Suprapubic skin (tissue), 4 donors: Measurements from ENCODE around the gene VILL. TPM values are rescaled to one million over a fixed set of nuclear protein-coding genes. Genes with fewer than 3 reads are reported as not detected.

ENCODE experiments used
- DNase-seq, 2 donors: peaks; one replicate each; pipeline ENCODE4 v3.0.0-alpha.2; 2019; ENCODE audit warnings: low spot score in 2 of 2
- H3K27ac ChIP-seq: fragments of 200-600 bp; sonication (generic); one replicate; pipeline ENCODE4 v1.5.1; 2019
- H3K27me3 ChIP-seq: fragments of 200-600 bp; sonication (generic); one replicate; pipeline ENCODE4 v1.5.1; 2019
- H3K36me3 ChIP-seq: fragments of 200-600 bp; sonication (generic); one replicate; pipeline ENCODE4 v1.5.1; 2019
- H3K4me1 ChIP-seq: fragments of 200-600 bp; sonication (generic); one replicate; pipeline ENCODE4 v1.5.1; 2019
- H3K4me3 ChIP-seq: fragments of 200-600 bp; sonication (generic); one replicate; pipeline ENCODE4 v1.5.1; 2019; ENCODE audit warnings: mild to moderate bottlenecking
- H3K9me3 ChIP-seq: fragments of 200-600 bp; sonication (generic); one replicate; pipeline ENCODE4 v1.5.1; 2019
- EP300 ChIP-seq: sonication (generic); formaldehyde crosslinking; IDR thresholded peaks from one replicate; pipeline ENCODE4 v1.6.1; 2017; ENCODE audit warnings: antibody characterized with exemption
- POLR2A ChIP-seq, 2 donors: fragments of 450-650 bp; IDR thresholded peaks; one replicate each; pipeline ENCODE4 v1.6.1; 2017; ENCODE audit warnings: antibody characterized with exemption in 2 of 2, mild to moderate bottlenecking in 2 of 2, moderate library complexity in 2 of 2
- POLR2AphosphoS5 ChIP-seq, 3 donors: sonication (generic); formaldehyde crosslinking; IDR thresholded peaks; one replicate each; pipeline ENCODE4 v1.6.1; 2017; ENCODE audit warnings: antibody characterized with exemption in 3 of 3
- WGBS: methylation state at CpG from one replicate; pipeline ENCODE4 v1.1.5; 2018; 5-methylcytosine and 5-hydroxymethylcytosine counted together
- total RNA-seq, 4 donors: library from RNA; depleted of rRNA; stranded (reverse); fragments of >200 nt; gene quantifications; one replicate each; pipeline ENCODE4 v1.1.0, GENCODE V29; 2016
- TF ChIP-seq, protein P1 (sequence below), 2 donors: fragments of 200-600 bp in 1 of 2; fragments of 450-650 bp in 1 of 2; sonication (generic) in 1 of 2; IDR thresholded peaks; one replicate each; pipeline ENCODE4 v1.5.1; 2016 to 2019; ENCODE audit warnings: antibody characterized with exemption in 2 of 2, mild to moderate bottlenecking in 1 of 2, moderate library complexity in 1 of 2

VILL gene
- total RNA-seq, 4 donors from 2014 or later: 13.2 to 16.7 (median 15.0) TPM

DNA sequence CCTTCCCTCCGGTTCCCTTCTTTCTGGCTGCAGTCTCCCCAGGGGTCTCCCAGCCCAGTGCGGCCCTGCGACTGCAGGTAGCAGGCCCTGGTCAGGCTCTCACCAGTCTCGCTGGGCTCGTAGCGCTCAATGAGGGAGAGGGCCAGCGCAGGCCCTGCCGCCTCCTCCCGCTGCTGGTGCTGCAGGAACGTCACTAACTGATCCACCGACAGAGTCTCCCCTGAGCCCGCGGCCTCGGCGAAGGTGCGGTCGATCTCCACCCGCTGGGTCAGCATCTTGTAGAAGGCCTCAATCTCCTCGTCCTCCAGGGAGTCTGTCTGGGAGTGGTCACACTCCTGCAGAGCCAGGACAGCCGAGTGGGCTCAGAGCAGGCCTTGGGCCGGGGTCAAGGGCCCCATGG, 20.5 kb downstream of the VILL start:
- Histone ChIP-seq H3K27ac (no peak overlapping the region), H3K36me3 (peaks cover 81% of the 10 kb centered on the region), H3K27me3 (no peaks in the 10 kb centered on the region)

DNA sequence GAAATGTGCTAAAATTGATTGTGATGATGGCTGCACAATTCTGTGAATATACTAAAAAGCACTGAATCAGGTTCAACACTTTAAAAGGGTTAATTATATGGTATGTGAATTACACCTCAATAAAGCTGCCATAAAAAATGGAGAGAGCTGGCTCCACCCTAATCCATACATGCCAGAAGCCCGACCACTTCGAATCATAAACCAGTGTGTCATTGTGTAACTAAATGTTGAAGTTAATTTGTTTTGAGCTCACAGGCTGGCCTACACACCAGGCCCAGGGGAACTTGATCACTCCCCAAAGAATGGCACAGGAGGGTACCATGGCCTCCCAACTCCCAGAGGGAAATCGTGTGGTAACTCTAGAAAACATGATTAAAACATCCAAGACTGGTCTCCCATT, 24.9 kb downstream of the VILL start:
- TF ChIP-seq, protein P1, sequence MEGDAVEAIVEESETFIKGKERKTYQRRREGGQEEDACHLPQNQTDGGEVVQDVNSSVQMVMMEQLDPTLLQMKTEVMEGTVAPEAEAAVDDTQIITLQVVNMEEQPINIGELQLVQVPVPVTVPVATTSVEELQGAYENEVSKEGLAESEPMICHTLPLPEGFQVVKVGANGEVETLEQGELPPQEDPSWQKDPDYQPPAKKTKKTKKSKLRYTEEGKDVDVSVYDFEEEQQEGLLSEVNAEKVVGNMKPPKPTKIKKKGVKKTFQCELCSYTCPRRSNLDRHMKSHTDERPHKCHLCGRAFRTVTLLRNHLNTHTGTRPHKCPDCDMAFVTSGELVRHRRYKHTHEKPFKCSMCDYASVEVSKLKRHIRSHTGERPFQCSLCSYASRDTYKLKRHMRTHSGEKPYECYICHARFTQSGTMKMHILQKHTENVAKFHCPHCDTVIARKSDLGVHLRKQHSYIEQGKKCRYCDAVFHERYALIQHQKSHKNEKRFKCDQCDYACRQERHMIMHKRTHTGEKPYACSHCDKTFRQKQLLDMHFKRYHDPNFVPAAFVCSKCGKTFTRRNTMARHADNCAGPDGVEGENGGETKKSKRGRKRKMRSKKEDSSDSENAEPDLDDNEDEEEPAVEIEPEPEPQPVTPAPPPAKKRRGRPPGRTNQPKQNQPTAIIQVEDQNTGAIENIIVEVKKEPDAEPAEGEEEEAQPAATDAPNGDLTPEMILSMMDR (IDR thresholded peaks at IDR 0.05): no peak
- TF ChIP-seq POLR2A (IDR thresholded peaks at IDR 0.05) (no peak), EP300 (no peak), POLR2AphosphoS5 (IDR thresholded peaks at IDR 0.05) (no peak)
- no peaks in the 10 kb centered on the region for H3K9me3 ChIP-seq
- DNase-seq: no peak
- peaks cover 78% of the 10 kb centered on the region for H3K36me3 ChIP-seq
- H3K4me3 ChIP-seq: no peak overlapping the region
- no peaks in the 10 kb centered on the region for H3K4me1 ChIP-seq
- no peak overlapping the region for H3K27ac ChIP-seq
- WGBS: 62% methylated on average over 3 of the region's 3 CpGs
- no peaks in the 10 kb centered on the region for H3K27me3 ChIP-seq

More for the DNA sequence above, 20.5 kb downstream of the VILL start:
- no peaks in the 10 kb centered on the region for H3K9me3 ChIP-seq
- H3K4me3 ChIP-seq: no peak overlapping the region
- H3K4me1 ChIP-seq: peaks cover under 1% of the 10 kb centered on the region
- 92% methylated on average over 16 of the region's 21 CpGs for WGBS
- no peak for TF ChIP-seq EP300
- TF ChIP-seq POLR2AphosphoS5 (IDR thresholded peaks at IDR 0.05): no peak
- TF ChIP-seq, protein P1 (IDR thresholded peaks at IDR 0.05): no peak
- TF ChIP-seq POLR2A (IDR thresholded peaks at IDR 0.05): no peak
- DNase-seq: no peak

DNA sequence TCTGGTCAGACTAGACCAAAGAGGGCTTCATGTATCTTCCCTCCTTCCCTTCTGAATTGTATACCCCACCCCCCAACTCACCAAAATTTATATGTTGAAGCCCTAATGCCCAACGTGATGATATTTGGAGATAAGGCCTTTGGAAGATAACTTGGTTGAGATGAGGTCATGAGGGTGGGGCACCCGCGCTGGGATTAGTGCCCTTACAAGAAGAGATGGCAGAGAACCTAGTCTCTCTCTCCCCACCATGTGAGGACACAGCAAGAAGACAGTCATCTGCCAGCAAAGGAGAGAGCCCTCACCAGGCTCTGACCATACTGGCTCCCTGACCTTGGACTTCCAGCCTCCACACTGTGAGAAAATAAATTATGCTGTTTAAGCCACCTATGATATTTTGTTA, 25.4 kb downstream of the VILL start:
- Histone ChIP-seq H3K4me3 (no peak overlapping the region), H3K27me3 (no peaks in the 10 kb centered on the region), H3K9me3 (no peaks in the 10 kb centered on the region), H3K36me3 (peaks cover 73% of the 10 kb centered on the region), H3K27ac (no peak overlapping the region), H3K4me1 (no peaks in the 10 kb centered on the region)
- WGBS: 94% methylated on average over 3 of the region's 3 CpGs
- no peak for DNase-seq
- TF ChIP-seq, protein P1 (IDR thresholded peaks at IDR 0.05): no peak
- TF ChIP-seq POLR2AphosphoS5 (IDR thresholded peaks at IDR 0.05) (no peak), POLR2A (IDR thresholded peaks at IDR 0.05) (no peak), EP300 (no peak)

DNA sequence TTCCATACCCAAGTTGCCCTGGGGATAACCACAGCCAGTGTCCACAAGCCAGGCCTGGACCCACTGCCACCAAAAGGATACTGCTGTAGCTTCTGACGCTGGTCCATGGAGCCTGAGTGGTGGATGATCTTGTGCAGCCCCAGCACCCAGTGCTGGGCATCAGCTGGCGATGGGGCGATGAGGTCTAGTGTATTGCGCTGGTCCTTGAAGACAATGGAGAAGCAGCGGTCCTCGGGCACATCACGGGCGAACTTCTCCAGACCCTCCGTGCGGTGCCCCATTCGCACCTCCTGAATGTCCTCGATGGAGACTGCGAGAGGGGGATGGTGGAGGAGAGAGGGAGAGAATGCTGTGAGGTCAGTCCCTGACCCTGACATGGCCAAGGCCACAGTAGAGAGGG, 25.8 kb downstream of the VILL start:
- Histone ChIP-seq H3K27ac (no peak overlapping the region), H3K9me3 (no peaks in the 10 kb centered on the region), H3K27me3 (no peaks in the 10 kb centered on the region), H3K36me3 (peaks cover 69% of the 10 kb centered on the region), H3K4me3 (no peak overlapping the region), H3K4me1 (no peaks in the 10 kb centered on the region)
- no peak for DNase-seq
- TF ChIP-seq, protein P1 (IDR thresholded peaks at IDR 0.05): no peak
- TF ChIP-seq EP300 (no peak), POLR2A (IDR thresholded peaks at IDR 0.05) (no peak), POLR2AphosphoS5 (IDR thresholded peaks at IDR 0.05) (no peak)
- 98% methylated on average over 13 of the region's 13 CpGs for WGBS

DNA sequence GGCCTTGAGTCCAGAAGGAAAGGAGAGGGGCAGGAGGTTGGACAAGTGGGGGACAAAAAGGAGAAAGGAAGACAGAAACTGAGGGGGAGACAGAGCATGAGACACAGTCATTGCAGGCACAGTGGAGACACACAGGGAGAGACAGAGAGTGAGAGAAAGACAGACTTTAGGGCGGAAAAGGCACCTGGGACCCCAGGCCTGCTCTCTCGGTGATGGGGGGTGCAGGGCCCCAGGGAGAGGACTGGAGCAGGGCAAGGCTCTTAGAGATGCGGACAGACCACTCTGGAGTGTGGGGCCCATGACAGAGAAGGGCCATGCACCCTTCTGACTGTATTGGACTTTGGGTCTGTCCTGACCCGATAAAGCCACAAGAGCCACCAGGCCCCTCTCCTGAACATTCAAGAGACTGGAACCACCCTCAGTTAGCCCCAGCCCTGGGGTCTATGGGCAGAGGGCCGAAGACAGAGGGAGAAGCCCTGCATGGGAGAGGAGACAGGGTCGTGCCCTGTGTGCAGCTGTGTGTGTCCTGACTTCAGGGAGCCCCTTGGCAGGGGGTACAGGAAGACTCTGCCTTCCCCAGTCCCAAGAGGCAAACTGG, 26.4 kb downstream of the VILL start:
- no peak for DNase-seq
- TF ChIP-seq, protein P1 (IDR thresholded peaks at IDR 0.05): no peak
- TF ChIP-seq POLR2A (IDR thresholded peaks at IDR 0.05) (no peak), POLR2AphosphoS5 (IDR thresholded peaks at IDR 0.05) (no peak), EP300 (no peak)
- 80% methylated on average over 6 of the region's 6 CpGs for WGBS
- Histone ChIP-seq H3K27ac (no peak overlapping the region), H3K4me1 (no peaks in the 10 kb centered on the region), H3K9me3 (no peaks in the 10 kb centered on the region), H3K36me3 (peaks cover 67% of the 10 kb centered on the region), H3K27me3 (no peaks in the 10 kb centered on the region), H3K4me3 (no peak overlapping the region)
